NCI-H1417 (cell line): ENCODE results near the gene ULK4.
"Not testable (repeated sequence)": the region's sequence is repeated elsewhere in the genome, so short reads cannot be mapped to it uniquely, and the experiment has no call there.

Experiments used
- DNase-seq, 3 experiments: peaks; one replicate each; lab custom pipeline; 2025; lab: John Stamatoyannopoulos, UW

The ULK4 gene

DNA sequence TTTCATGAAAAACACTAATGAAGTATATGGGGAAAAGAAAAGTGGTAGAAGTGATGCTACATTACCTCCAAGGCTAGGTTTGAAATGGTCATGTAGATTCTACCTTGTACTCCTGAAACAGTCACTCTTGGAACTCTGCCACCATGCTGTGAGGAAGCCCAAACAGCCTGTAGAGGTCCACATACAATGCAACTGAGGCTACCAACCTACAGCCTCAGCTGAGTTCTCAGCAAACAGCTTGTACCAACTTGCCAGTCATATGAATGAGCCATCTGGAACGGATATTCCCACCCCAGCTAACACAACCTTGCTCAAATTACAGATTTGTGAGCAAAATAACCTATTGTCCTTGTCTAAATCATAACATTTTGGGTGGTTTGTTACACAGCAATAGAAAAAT, 193.5 kb downstream of the ULK4 start:
- no peak for DNase-seq

DNA sequence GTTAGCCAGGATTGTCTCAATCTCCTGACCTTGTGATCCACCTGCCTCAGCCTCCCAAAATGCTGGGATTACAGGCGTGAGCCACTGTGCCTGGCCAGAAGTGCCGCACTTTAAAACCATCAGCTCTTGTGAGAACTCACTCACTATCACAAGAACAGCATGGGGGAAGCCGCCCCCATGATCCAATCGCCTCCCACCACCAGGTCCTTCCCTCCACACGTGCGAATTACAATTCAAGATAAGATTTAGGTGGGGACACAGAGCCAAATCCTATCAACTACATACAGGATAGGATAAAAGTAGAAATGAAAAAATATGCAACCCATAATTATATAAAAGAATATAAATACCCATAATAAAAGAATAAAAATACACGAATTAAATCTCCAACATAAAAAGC, 199.0 kb downstream of the ULK4 start:
- not testable (repeated sequence) for DNase-seq

- no peak for DNase-seq
Observed at GRCh38 chr3:41753651-41754050, 208.3 kb downstream of the ULK4 start.

DNA sequence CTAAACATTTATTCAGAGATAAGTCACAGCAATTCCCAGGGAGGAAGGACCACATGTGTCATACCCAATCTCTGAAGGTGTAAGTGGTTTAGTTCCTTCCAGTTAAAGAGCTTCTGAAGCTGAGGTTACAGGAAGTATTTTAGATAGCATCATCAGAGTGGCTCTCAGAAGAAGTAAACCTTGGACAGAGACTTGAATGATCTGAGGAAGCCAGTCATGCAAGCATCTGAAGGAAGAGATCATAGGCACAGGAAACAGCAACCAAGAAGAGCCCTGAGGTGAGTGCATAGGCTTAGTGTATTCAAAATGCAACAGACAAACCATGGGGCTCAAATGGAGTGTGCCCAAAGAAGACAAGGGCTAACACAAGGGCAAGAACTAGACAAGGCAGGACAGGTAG, 210.3 kb downstream of the ULK4 start:
- no peak for DNase-seq

DNA sequence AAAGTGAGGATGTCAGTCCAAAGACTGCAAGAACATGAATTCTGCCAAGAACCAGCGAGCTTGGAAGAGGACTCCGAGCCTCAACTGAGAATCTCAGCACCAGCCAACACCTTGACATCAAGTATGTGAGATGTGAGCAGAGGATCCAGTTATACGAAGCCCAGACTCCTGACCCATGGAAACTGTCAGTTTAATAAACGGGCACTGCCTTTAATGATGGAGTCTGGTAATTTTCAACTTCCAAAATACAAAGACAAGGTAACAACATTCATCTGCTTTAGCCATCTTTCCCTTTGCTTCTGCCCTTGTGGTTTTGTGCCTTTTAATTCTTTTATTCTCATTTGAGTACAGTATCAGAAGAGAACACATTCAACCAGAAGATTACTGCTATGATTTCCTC, 211.9 kb downstream of the ULK4 start:
- DNase-seq = no peak

- no peak for DNase-seq
Observed at GRCh38 chr3:41746215-41746614, 215.7 kb downstream of the ULK4 start.

DNA sequence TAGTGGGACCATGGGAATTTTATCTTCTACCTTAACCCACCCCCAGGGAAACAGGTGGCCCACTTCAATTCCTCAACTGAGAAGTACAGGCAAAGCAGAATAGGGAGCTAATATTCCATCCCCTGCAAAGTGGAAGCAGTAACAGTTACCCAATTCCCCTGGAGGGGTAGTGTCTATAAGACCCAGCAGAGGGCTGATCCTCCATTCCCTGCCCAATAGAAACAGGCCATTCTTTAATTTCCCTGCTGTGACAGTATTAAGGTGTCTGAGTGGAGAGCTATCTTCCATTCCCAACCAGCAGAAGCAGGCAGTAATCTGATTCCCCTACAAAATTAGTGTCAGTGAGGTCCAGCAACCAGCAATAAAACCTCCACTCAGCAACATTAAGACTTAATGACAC, 219.8 kb downstream of the ULK4 start:
- no peak for DNase-seq

- no peak for DNase-seq
Observed at GRCh38 chr3:41740374-41740886, 221.5 kb downstream of the ULK4 start.

DNA sequence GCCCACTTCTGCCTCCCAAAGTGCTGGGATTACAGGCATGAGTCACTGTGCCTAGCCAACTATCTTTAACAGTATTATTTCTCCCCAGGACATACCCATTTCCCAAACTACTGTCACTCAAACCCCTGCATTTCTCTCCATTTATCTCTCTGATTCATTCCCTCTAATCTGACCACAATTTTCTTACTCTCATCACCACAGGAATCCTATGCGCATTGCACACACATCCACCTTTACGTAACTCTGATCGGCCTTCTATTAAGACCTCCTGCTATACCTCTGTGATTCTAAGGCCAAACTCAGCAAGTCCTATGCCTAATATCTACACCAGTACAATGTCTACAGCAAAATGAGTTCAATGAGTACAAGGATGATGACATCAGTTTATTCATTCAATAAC, 235.0 kb downstream of the ULK4 start:
- DNase-seq = no peak

DNA sequence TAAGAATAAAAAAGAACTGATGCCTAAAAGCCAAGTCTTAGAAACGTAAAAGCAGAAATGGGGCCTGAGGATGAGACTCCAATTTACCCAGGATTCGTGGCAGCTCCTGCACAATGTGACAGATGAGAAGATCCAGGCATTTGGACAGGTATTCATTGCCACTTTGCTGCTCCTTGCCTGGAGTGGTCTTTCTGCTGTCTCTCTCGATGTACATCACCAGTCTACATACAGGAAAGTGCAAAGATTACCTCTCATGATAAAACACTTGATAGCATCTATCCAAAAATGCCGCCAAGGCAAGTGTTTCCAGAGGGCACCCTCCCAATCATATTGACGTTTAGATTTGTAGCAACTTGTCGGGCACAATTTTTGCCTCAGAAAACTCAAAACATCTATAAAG, 244.3 kb downstream of the ULK4 start:
- DNase-seq = no peak

DNA sequence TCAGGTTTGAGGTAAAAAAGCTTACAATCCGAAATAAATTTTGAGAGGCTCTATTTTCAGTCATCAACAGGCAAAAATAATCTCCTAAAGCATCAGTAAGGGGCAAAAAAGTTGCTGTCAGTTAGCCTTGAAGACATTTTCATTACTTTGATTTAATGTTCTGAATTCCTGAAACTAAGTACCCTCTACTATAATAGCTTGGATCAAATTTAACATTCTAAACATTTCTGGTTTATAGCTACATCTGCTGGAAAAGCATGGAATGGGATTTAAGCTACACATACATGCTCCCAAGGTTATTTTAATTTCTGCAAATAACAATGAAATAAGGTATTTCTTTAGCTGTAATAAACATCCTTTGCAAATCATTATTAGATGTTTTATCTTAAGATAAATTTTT, 245.4 kb downstream of the ULK4 start:
- peak in 1 of 3 experiments; percentile 7 for DNase-seq

- no peak for DNase-seq
Observed at GRCh38 chr3:41715376-41715775, 246.5 kb downstream of the ULK4 start.

GRCh38 chr3:41711651-41712050, 250.3 kb downstream of the ULK4 start:
- DNase-seq = no peak

DNA sequence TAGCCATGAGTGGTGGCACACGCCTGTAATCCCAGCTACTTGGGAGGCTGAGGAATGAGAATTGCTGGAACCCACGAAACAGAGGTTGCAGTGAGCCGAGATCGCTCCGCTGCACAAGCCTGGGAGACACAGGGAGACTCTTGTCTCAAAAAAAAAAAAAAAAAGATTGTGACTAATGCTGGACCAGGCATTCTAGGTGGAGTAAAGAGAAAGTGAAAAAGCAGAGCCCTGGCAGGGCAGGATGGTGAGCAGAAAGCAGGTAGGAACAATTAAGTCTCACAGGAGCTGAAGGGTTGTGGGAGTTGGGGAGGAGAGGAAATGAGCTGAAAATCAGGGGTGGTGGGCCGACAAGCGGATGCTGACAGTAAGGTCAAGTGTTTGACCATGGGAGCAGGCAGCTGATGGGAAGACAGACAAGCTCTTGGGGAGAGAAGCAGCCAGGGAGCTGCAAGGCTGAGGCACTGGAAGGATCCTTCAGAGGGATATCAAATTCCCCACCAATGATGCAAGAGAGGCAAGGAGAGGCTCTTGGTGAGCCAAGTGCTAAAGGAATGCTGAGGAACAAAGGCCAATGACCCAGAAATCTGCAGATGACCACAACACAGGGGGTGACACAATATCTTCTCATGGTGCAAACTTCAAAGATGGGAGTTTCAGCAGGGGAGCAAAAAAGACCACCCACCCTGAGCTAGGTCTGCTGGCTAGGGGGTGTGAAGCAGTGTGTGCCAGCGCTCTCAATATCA, 251.1 kb downstream of the ULK4 start:
- DNase-seq = no peak

GRCh38 chr3:41709213-41709612, 252.7 kb downstream of the ULK4 start:
- DNase-seq = not testable (repeated sequence)

DNA sequence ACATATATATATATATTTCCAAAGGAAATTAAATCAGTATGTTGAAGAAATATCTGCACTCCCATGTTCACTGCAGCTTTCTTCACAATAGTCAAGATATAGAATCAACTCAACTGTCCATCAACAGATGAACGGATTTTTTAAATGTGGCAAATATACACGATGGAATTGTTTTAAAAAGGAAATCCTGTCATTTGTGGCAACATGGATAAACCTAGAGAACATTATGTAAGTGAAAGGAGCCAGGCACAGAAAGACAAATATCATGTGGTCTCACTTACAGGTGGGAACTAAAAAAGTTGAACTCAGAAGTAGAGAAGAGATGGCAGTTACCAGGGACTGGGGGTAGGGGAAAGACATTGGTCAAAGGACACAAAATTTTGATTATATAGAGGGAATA, 253.7 kb downstream of the ULK4 start:
- no peak for DNase-seq

GRCh38 chr3:41705893-41706292, 256.0 kb downstream of the ULK4 start:
- no peak for DNase-seq

- no peak for DNase-seq
Observed at GRCh38 chr3:41701191-41701698, 260.7 kb downstream of the ULK4 start.

- DNase-seq = no peak
Observed at GRCh38 chr3:41700155-41700554, 261.7 kb downstream of the ULK4 start.

GRCh38 chr3:41698898-41699297, 263.0 kb downstream of the ULK4 start:
- no peak for DNase-seq

DNA sequence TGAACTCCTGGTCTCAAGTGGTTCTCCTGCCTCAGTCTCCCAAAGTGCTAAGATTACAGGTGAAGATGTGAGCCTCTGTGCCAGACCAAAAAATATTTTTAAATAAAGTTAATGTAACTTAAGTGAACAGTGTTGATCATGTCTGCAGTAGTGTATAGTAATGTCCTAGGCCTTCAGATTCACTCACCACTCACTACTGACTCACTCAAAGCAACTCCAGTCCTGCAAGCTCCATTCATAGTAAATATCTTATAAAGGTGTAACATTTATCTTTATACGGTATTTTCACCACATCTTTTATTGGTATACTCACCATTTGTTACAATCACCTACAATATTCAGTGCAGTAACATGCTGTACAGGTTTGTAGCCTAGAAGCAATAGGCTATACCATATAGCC, 264.2 kb downstream of the ULK4 start:
- DNase-seq = no peak

DNA sequence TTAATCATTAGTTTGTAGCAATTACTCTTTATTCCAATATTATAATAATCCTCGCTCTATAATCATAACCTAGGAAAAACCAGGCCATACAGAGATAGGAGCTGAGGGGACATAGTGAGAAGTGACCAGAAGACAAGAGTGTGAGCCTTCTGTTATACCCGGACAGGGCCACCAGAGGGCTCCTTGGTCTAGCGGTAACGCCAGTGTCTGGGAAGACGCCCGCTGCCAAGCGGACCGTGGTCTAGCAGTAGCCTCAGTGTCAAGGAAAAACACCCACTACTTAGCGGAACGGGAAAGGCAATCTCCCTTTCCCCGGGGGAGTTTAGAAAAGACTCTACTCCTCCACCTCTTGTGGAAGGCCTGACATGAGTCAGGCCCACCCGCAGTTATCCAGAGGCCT, 266.1 kb downstream of the ULK4 start:
- DNase-seq = not testable (repeated sequence)

- DNase-seq = no peak
Observed at GRCh38 chr3:41693799-41694198, 268.1 kb downstream of the ULK4 start.
